HG03039 (cell line): ENCODE data around the gene MXD1.
"Not testable (repeated sequence)": the region's sequence is repeated elsewhere in the genome, so short reads cannot be mapped to it uniquely, and the experiment has no call there.

ENCODE experiments used
- ATAC-seq: cut with Tn5 transposase; IDR thresholded peaks from one replicate; pipeline ENCODE4 v1.9.1; 2021; ENCODE audit warnings: mild to moderate bottlenecking, moderate library complexity; ENCODE audit not compliant: unreplicated experiment

Gene MXD1

DNA sequence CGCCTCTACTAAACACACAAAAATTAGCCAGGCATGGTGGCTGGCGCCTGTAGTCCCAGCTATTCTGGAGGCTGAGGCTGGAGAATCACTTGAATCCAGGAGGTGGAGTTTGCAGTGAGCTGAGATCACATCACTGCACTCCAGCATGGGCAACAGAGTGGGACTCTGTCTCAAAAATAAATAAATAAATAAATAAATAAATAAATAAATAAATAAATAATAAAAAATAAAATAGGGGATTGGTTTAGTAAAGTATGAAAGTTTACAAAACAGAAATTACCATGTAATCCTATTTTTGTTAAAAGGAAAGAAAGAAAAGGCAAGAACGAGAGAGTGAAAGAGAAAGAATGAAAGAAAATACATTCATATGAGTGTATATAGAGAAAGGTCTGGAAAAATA lies 35.8 kb downstream of the MXD1 start:
- ATAC-seq, result not testable (repeated sequence)

DNA sequence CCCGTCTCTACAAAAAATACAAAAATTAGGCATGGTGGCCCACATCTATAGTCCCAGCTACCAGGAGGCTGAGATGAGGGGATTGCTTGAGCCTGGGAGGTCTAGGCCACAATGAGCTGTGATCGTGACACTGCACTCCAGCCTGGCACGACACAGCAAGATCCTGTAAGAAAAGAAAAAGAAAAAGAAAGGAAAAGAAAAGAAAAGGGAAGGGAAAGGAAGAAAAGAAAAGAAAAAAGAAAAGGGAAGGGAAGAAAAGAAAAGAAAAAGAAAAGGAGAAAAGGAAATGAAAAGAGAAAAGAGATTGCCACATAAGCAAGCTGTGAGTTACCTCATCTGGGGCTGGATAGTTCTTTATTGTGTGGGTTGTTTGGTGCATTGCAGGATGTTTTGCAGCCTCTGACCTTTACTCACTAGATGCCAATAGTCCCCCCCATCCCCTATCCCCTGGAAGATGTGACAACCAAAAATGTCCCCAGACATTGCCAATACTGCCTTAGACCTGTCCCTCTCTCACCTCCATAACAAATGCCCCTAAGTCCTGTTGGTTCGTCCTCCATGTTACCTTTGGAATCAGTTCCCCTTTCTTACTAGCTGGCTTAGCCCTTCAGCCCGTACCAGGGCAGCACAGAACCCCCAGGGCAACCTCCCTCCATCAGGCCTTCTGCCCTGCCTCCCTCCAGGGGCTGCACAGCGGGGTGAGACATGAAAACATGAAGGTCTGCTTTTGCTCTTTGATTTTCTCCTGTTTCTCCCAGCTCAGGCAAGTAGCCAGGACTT lies 37.6 kb downstream of the MXD1 start:
- no peak for ATAC-seq

DNA sequence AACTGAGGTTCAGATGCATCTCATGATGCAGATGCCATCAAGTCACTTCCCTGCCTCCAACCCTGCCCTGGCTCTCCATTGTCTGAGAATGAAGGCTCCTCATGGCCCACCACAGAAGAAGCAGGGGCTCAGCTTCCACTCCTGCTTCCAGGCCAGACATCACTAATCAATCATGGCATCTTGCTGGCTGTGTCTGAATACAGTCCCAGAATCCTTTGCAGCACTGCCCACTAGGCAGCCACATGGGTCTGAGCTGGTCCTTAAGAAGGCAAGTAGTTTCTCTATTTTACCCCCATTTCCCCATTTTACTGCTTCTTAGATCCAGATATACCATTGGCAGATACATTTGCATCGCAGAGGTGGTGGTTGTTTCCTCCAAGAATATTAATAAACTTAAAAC lies 39.2 kb downstream of the MXD1 start:
- ATAC-seq, result no peak

DNA sequence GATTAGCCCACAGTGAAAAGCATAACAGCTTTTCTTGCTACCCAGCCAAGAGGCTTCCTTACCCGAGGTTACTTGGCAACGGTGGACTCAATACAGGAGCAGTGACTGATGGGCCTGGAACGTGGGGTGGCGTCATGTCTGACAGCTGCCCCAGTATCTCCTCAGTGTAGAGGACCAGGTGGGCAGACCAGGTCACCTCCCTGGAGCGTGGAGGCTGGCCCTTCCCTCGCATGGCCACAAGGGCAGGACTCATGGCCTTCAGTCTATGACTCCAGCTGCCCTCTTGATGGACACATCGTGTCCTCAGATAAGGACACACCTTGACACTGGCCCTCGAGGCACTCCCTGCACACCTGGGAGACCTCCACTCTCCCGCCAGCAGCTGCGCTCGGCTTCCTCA lies 40.1 kb downstream of the MXD1 start:
- ATAC-seq, result no peak

DNA sequence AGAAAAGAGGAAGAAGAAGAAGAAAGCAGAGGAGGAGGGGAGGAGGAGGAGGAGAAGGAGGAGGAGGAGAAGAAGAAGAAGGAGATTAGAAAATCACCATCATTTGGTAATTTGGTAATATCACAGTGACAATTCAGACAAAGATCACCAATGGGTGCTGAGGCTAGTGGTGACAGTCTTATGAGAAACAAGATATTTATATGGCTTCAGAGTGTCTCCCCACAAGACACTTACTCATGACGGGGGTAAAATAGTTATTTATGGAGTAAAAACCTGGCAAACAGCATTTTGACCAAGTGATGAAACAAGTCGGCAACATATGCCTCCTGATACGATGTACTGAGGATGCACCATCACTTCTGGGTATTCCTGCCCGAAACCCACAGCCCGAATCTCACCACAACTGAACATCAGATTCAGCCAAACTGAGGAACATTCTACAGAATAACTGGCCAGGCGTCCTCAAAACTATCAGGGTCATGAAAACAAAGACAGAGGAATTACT lies 41.6 kb downstream of the MXD1 start:
- ATAC-seq, result no peak

DNA sequence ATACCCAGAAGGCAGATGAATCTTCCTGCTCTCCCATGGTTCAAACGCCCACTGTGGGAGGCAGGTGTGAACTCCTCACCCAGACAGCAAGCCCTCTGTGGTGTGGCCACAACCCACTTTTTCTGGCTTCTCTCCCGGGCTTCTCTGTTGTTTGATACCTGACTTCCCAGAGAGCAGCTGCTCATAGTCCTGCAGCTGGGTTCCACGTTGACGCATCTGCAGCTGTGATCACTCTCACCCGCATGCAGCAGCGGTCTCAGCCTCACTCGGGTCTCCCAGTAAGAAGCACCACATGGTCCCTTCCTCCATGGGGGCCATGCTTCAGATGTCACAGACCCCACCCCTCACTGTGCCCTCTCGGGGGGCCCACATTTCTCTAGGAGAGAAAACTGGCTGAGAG lies 43.1 kb downstream of the MXD1 start:
- no peak for ATAC-seq

DNA sequence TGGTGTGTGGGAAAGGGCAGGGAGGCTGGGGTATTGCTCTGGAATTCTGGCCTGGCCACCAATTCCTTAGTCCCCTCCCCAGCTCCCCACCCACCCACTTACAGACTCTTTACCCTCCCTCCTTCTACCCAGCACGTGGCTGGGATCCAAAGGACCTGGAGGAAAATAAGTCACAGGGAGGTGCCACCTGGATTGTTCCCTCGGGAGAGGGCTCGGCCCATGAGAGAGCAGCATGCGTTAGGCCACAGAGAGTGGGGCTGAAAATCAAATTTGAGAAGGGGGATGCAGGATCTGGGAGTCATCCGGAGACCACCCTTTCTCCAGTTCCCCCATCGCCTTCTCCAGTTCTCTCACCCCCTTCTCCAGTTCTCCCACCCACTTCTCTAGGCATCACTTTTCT lies 43.6 kb downstream of the MXD1 start:
- ATAC-seq, result no peak

DNA sequence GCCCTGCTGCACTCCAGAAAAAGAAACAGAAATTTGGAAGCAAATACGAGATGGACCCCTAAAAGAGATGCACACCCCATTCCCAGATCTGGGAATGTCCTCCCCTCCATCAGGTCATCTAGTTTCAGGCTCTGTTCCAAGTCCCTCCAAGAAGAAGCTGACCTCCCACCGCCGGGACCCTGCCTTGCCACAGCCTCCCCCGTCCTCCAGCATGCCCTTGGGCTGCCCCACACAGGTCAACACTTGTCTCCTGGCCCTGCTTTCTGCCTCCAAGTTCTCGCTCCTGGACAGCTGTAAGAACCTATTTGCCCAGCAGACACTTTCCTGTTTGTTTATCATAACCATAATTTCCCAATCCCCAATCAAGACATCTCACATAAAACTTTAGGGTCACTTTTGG lies 44.5 kb downstream of the MXD1 start:
- no peak for ATAC-seq

DNA sequence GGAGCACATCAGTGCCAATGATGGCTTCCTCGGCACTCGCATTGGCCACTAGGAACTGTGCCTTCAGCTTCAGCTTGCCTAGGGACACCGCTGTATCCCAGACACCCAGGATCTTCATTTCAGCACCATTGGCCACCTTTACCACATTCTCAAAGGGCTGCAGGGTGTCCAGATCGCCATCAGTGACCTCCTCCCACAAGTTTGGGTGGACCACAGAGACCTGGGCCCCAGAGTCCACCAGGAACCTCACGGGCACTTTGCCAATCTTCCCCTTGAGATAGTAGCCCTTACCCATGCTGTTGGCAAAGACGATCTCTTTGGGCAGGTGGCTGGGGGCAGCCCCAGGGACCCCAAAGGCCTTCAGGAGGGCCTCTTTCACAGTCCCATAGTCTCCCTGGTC lies 45.9 kb downstream of the MXD1 start:
- no peak for ATAC-seq

DNA sequence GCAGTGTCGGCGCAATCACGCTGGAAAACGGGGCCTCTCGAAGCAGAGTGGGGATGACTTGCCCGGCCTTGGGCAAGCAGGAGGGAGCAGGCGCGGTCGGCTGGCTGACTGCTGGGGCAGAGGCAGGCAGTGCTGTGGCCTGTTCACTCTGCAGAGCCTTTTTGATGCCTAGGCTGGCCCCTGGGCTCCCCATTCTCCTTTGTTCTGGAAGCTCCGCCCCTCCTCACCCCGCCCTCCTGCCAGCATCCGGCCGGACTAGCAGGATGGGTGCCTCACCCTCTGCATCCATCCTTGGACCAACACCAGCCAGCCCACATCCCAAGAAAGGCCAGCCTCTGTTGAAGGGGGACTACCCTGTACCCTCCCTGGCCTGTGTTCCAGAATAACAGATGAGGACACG lies 46.6 kb downstream of the MXD1 start, which contains the start of gene ASPRV1:
TSS of gene ASPRV1 (minus strand) at position 136 of the 400 bp plus-strand sequence. CDS start 195 bp downstream, outside the sequence.
- ATAC-seq, result no peak

DNA sequence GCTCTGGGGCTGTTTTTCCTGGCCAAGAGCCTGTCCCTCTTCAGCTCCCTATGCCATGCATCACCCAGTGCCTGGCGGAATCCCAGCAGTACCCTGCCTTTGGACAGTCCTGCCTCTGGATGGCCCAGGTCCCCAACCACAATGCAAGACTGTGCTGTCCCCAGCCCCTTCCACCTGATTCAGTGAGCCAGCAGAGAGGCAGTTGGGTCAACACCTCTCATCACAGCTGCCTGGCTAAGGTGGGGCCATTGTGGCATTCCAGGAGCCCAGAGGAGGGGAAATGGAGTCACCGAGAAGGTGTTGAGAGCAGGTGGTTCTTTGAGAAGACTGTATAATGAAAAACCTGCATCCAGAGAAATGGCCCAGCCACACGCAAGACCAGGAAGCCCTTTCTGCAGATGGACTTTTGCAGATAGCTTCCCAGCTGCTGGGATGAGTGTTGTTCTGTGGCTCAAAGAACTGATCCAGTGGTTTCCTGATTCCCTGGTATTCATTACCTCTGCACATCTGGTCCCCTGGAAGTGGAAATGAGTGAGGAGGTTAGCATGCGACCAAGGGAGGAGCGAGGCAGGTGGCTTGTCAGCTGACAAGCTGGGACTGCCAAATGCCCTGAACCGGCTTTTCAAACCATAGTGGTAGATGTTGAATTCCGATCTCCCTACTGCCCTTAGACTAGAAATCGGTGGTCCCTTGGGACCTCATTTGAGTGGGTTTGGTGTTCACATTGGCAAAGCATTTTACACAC lies 48.2 kb downstream of the MXD1 start:
- no peak for ATAC-seq

DNA sequence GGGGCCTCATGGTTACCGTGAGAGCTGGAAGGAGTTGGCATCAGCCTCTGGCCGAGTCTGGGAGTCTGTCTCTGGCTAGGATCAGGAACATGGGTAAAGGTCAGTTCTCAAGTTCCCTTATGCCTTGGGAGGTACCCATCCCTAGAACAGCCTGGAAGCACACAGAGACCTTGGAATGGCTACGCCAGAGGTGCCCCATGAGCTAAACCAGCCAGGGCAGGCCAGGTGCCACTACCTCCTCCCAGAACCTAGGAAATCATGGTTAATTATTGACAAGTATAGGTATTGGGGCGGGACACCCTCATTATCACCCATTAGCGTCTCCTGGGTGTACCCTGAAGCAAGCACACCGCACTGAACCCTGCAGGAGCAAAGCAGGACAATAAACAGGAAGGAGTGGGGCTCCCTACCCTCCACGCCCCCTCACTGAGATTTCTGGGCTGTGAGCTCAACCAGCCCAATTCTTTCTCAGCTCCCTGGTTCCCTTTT lies 49.5 kb downstream of the MXD1 start:
- ATAC-seq, result no peak

DNA sequence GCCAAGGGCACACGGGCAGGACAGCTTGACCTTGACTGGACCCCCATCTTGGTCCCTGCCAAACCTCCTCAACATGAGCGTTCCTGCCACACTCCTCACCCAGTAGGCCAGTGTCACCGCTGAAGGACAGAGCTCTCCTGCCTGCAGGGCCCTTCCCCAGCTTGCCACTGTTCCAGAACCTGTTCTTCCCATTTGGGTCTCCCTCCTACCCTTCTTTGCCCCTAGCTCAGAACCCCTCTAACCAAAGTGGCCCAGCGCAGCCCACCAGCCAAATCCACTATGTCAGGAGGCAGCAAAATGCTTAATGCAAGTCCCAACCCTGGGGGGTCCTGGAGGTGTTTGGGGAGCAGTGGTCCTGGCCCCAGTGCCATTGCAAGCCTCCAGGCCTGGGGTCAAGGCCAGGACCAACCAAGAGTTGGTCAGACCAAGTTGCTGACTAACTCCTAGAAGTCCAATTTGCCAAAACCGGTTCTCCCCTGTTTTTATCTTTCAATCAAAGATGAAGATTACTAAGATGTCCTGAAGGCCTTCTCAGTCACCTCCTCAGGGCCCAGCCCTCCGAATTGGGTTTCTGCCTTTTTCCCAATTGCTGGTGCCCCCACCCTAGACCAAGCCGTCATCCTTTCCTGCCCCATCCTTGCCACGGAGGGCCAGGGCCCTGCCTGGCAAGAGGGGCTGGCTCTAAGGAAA lies 51.0 kb downstream of the MXD1 start:
- ATAC-seq, result no peak

DNA sequence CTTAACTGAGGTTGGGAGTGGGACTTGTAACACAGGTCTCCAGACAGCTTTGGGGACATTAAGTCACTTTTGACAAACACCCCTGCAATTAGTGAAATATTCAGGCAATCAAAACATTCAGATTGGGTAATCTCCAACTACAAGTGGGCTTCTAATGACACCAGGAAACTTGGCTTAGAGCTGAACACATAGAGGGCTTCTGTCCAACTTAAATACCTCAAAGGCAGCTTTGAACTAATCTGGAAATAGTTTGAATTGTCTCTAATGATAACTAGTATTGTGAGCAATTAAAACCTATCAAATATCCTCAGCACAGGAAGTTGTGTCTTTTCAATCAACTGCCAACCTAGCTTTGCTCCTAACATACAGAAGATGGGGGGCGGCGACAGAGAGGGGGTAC lies 51.6 kb downstream of the MXD1 start:
- ATAC-seq, result no peak

DNA sequence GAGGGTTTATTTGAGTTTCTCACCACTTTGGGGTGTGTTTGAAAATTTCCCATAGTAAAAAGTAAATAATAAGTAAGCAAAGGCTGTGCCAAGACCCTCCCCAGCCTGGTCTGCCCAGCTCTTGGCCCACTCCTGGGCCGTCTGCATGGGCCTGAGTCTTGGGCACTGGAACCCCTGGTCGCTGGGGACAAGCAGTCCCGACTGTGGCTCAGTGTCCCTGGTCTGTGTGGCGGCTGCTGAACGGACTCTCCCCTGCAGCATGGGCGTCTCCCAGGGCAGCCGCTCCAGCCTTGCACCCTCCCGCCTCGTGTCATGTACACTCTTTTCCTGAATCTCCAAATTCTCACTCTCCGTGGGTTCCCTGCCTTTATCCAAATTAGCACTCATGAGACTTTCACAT lies 53.7 kb downstream of the MXD1 start:
- ATAC-seq, result no peak

DNA sequence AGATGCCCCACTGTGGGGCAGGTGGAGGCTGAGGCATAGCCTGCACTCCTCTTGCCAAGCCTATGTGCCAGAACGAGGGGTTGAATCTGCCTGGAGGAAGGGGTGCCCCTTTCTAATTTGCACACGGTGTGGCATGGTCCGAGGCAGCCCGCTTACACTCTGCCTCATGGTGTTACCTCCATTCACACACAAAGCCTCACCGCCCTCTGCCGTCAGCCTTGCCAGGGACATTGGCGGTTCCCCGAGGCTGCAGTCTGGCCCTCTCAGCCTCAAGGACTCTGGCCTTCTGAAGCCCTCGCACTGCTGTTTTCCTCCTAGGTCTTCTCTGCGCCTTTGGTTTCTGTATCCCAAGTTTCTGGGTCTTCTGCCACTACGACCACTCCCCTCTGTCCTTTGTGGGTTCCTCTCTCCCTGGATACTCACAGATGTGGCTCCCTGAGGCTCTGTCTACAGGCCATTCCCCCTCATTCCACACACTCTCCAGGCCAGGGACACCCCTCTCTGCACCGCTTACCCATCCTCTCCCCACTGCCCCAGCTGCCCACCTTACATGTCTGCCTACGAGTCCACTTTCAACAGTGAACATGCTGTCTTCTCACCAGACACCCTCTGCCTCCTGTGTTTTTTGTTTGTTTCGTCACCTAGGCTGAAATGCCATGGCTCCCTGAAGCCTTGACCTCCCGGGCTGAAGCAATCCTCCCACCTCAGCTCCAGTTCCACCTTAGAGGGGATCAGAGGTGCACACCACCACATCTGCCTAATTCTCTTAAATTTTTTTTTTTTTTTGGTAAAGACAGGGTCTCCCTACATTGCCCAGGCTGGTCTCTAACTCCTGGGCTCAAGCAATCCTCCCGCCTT lies 54.4 kb downstream of the MXD1 start:
- ATAC-seq, result no peak

DNA sequence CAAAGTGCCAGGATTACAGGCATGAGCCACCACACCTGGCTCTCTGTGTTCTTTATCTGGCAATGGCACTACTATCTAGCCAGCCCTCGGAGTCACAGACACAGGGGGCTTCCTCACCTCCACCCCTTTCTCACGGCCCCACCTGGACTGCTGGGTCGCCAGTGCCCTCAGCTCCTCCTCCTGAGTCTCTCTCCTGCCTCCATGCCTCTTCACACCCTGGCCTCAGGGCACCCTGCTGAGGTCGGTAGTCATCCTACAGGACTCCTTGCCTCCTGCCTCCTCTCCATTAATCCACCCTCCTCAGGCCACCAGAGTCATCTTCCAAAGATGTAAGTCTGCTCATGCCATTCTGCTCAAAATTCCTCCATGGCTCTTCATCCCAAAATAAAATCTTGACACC lies 55.1 kb downstream of the MXD1 start:
- ATAC-seq, result no peak

DNA sequence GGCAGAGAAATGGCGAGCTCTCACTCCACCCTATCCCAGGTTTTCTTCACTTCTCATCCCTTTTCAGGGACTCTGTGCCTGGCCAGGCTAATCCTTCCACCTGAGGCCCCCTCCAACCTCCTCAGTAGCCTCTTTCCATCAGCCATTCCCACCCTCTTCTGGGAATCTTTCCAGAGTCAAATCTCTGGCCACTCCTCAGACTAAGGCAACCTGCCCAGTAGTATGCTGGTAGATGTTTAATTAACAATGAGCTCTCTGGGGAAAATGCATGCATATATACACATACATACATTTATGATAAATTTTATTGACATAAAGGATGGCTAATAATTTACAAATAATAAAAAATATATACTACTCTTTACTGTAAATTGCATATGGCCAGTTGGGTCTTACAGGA lies 57.9 kb downstream of the MXD1 start:
- no peak for ATAC-seq

DNA sequence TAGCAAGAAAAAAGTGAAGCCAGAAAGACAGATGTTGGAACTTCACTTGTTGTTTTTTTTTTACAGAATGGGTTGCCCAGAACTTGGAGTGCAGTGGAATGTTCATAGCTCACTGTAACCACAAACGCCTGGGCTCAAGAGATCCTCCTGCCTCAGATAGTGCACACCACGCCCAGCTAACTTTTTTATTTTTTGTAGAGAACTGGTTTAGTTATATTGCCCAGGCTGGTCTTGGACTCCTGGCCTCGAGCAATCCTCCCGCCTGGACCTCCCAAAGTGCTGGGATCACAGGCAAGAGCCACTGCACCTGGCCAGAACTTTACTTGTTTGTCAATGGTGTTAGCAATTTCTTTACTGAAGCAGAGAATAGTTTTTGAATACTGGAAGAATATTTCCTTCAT lies 58.4 kb downstream of the MXD1 start:
- no peak for ATAC-seq

DNA sequence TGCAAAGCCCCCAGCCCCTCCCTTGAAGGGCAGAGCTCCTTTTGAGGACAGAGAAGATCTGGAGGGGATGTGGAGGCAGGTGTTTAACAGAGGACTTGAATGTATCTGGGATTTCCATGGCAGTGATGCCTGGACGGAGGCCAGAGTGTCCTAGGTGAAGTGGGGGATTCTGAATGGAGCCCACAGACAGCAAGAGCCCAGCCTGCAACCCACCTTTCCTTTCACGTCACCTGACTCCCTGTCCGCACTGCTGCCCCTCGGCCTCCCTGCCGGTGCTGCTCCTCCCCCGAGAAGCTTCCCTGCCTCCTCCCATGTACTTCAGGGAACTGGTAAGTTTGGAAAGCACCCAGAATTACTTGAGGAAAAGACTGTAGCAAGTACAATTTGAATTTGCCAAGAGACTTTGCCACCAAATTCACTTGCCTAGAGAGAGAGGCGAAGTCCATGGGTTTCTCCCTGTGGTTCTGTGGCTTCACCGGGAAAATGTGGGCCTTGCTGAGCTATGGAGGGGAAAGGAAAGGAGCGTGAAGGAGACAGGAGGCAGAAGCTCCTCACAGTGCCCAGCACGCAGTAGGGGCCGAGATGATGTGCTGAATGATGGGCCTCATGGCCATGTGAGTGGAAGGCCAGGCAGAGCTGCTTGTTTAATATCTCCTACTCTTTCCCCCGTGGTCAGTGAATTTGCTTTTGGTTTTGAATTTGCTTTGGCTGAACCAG lies 60.4 kb downstream of the MXD1 start:
- ATAC-seq, result no peak
